Measurements from ENCODE around the gene BCL2L1. TPM values are rescaled to one million over a fixed set of nuclear protein-coding genes. Genes with fewer than 3 reads are reported as not detected.

BCL2L1 gene
- total and polyA plus RNA-seq, 7 donors, result 34.5 to 204 (median 58.1) TPM

DNA sequence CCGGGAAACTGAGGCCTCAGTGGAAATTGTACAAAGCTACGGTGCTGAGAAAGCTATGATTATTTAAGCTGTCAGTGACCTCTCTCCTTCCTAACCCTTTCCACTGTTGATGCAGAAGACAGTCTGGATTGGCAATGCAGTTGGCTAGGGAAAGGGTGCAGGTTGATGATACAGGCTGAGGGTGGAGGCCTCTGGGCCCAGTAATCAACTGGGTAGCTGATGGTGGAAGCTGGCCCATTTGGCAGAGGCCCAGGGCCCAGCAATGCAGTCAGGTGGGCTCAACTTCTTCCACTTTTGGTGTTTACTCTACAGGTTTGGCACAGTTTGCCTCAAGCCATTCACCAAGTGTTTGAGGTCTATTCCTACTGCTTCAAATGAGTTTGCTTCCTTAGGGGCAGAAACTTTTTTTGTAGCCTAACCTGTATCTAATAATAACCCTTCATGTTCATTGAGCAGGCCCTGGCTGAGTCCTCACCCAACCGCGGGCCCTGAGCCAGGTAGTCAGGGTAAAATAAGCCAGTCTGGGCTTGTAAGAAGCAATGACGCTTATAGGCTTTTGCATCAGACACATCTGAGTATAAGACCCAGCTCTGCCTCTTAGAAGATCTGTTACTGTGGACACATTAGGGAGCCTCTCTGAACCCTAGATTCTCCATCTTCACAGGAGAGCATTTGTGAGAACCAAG, 12.1 kb downstream of the BCL2L1 start:
- ATAC-seq, result peak; percentile 52 to 75 (median 70)
- WGBS, 3 donors, result 45 to 58% (median 51%) methylated on average over 5 of the region's 5 CpGs
- peaks cover 90% of the 10 kb centered on the region for H3K4me1 ChIP-seq

DNA sequence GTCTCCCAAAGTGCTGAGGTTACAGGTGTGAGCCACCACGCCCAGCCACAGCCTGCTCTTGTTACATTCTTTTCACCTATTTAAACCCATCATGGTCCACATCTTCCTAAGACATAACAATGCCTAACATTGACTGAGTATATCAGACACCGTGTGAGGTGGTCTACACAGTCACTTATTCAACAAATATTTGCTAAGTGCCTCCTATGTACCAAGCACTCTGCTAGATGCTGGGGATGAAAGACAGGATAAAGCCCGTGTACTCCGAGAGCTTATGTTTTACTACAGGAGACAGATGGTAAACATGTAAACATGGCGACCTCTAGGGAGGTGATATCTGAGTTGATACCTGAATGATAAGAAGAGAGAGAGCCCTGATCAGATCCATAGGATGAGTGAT, 12.7 kb downstream of the BCL2L1 start:
- intact Hi-C loops (cut with DNase I), result loop anchor here in 1 of 2 donors (2.0 to 10.0 kb wide), 2 partner anchors 13 to 135 kb away; partner anchors contain the start of gene BCL2L1
- Histone ChIP-seq H3K27me3 (ENCODE audit: insufficient read depth in 3 of 3, low read length in 2 of 3) (no peaks in the 10 kb centered on the region), H3K36me3 (ENCODE audit: insufficient read depth in 1 of 2, low read depth in 1 of 2) (peaks cover 28 to 41% of the 10 kb centered on the region in 2 donors), H3K4me3 (peak overlapping the region; percentile 53), H3K4me1 (peaks cover 93% of the 10 kb centered on the region), H3K9me3 (no peaks in the 10 kb centered on the region), H3K27ac (peak overlapping the region; percentile 85)
- WGBS, 3 donors, result 80 to 85% (median 81%) methylated on average over 5 of the region's 5 CpGs
- TF ChIP-seq, protein P1, sequence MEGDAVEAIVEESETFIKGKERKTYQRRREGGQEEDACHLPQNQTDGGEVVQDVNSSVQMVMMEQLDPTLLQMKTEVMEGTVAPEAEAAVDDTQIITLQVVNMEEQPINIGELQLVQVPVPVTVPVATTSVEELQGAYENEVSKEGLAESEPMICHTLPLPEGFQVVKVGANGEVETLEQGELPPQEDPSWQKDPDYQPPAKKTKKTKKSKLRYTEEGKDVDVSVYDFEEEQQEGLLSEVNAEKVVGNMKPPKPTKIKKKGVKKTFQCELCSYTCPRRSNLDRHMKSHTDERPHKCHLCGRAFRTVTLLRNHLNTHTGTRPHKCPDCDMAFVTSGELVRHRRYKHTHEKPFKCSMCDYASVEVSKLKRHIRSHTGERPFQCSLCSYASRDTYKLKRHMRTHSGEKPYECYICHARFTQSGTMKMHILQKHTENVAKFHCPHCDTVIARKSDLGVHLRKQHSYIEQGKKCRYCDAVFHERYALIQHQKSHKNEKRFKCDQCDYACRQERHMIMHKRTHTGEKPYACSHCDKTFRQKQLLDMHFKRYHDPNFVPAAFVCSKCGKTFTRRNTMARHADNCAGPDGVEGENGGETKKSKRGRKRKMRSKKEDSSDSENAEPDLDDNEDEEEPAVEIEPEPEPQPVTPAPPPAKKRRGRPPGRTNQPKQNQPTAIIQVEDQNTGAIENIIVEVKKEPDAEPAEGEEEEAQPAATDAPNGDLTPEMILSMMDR (IDR thresholded peaks at IDR 0.05), result no peak
- ATAC-seq, result no peak
- no peak for DNase-seq

More for the DNA sequence above, 12.1 kb downstream of the BCL2L1 start:
- peak; percentile 82 to 90 for DNase-seq
- intact Hi-C loops (cut with DNase I), result loop anchor here in 1 of 2 donors (10.0 kb wide), 1 partner anchor 136 kb away; no protein-coding TSS in a partner anchor
- peak overlapping the region; percentile 53 for H3K4me3 ChIP-seq
- peaks cover 30 to 45% of the 10 kb centered on the region in 2 donors for H3K36me3 ChIP-seq (ENCODE audit: insufficient read depth in 1 of 2, low read depth in 1 of 2)
- no peaks in the 10 kb centered on the region for H3K9me3 ChIP-seq
- TF ChIP-seq, protein P1 (IDR thresholded peaks at IDR 0.05), result no peak
- H3K27me3 ChIP-seq (ENCODE audit: insufficient read depth in 3 of 3, low read length in 2 of 3), result no peaks in the 10 kb centered on the region
- peak overlapping the region; percentile 85 for H3K27ac ChIP-seq

DNA sequence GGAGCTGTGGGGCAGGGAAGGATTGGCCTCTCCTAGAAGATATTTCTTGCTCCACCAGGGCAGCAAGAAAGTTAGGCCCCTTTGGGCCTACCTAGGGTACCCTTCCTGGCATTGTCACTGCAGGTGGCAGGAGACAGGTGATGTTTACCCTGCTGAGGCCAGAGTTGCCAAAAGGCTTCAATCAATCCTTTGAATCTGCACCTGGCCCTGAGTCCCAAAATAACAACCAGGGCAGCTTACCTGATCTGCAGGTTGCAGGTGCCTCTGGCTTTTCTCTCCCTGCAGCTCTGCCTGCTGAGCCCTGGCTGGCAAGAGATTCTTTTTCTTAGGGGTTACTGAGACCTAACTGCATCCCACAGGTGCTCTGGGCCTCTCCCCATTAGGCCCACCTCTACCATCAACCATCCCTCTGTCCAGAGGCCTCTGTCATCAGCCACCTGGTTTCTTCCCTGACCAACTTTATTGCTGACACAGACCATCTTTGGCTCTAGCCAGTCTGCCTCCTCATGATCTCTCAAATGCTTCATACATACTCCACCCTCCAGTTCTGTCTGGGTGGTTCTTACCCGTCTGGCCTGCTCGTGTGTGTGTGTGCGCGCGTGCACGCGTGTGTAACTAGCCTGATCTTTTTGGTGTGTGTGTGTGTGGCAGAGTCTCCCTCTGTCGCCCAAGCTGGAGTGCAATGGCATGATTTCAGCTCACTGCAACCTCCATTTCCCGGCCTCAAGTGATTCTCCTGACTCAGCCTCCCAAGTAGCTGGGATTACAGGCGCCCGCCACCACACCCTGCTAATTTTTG, 13.7 kb downstream of the BCL2L1 start:
- TF ChIP-seq, protein P1 (IDR thresholded peaks at IDR 0.05), result no peak
- peak overlapping the region; percentile 85 for H3K27ac ChIP-seq
- peaks cover 23 to 33% of the 10 kb centered on the region in 2 donors for H3K36me3 ChIP-seq (ENCODE audit: insufficient read depth in 1 of 2, low read depth in 1 of 2)
- H3K4me1 ChIP-seq, result peaks cover 95% of the 10 kb centered on the region
- H3K27me3 ChIP-seq (ENCODE audit: insufficient read depth in 3 of 3, low read length in 2 of 3), result no peaks in the 10 kb centered on the region
- ATAC-seq, result no peak
- intact Hi-C loops (cut with DNase I), result loop anchor here in 1 of 2 donors (2.0 kb wide), 1 partner anchor 14 kb away; the partner anchor contains the start of gene BCL2L1
- H3K4me3 ChIP-seq, result peak overlapping the region; percentile 15
- 96 to 97% (median 96%) methylated on average over 11 of the region's 11 CpGs for WGBS, 3 donors
- H3K9me3 ChIP-seq, result no peaks in the 10 kb centered on the region
- no peak for DNase-seq

DNA sequence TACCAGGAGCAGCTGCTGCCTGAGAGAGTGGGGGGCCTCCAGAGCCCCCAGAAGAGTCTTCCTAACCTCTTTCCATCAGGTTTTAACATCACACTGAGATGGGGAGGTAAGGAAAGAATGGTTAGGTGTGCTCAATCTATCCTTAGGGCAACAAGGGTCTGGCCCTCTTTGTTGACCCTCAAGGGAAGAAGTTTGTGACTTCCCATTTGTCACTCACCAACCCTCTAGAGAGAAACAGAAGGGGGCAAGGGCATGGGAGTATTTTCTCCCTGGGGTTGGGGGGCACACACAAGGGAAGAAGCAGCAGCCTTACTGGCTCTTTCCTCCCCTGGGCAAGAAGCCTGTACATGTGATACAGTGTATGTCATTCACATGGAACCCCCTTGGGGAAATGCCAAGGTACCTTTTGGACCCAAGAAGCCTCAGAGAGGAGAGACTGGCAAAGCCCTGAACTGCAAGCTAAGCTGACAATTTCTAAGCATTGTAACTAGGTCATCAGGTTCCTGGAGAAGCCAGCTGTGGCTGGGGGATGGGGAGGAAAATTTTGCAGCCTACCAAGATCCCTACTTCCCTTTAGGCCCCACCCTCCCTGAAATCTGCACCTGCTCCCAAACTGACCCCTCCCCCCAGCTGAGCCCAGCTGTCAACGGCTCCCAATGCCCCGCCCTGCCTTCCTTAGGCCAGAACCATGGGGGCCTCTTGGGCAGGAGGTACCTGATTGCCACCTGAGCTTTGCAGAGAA, 14.5 kb downstream of the BCL2L1 start:
- Histone ChIP-seq H3K4me3 (peak overlapping the region; percentile 15), H3K27me3 (ENCODE audit: insufficient read depth in 3 of 3, low read length in 2 of 3) (no peaks in the 10 kb centered on the region), H3K9me3 (no peaks in the 10 kb centered on the region), H3K36me3 (ENCODE audit: insufficient read depth in 1 of 2, low read depth in 1 of 2) (peaks cover 23 to 27% of the 10 kb centered on the region in 2 donors), H3K27ac (peak overlapping the region; percentile 85), H3K4me1 (peaks cover 88% of the 10 kb centered on the region)
- ATAC-seq, result peak; percentile 62 to 75 (median 70)
- DNase-seq, result peak; percentile 80 to 87
- intact Hi-C loops (cut with DNase I), result loop anchor here in 1 of 2 donors (2.0 kb wide), 1 partner anchor 15 kb away; the partner anchor contains the start of gene BCL2L1
- TF ChIP-seq, protein P1 (IDR thresholded peaks at IDR 0.05), result no peak
- 17 to 37% (median 26%) methylated on average over 2 of the region's 2 CpGs for WGBS, 3 donors

Data from psoas muscle (tissue), 8 donors.